ENCODE data around the gene SLC66A1.

- no peak for TF ChIP-seq POLR2A (IDR thresholded peaks at IDR 0.05; ENCODE audit: low read depth, low read length)
- TF ChIP-seq, protein P1, sequence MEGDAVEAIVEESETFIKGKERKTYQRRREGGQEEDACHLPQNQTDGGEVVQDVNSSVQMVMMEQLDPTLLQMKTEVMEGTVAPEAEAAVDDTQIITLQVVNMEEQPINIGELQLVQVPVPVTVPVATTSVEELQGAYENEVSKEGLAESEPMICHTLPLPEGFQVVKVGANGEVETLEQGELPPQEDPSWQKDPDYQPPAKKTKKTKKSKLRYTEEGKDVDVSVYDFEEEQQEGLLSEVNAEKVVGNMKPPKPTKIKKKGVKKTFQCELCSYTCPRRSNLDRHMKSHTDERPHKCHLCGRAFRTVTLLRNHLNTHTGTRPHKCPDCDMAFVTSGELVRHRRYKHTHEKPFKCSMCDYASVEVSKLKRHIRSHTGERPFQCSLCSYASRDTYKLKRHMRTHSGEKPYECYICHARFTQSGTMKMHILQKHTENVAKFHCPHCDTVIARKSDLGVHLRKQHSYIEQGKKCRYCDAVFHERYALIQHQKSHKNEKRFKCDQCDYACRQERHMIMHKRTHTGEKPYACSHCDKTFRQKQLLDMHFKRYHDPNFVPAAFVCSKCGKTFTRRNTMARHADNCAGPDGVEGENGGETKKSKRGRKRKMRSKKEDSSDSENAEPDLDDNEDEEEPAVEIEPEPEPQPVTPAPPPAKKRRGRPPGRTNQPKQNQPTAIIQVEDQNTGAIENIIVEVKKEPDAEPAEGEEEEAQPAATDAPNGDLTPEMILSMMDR (IDR thresholded peaks at IDR 0.05; ENCODE audit: extremely low read depth in 1 of 2, insufficient read depth in 1 of 2, low read depth in 1 of 2, low read length in 2 of 2): no peak
- TF ChIP-seq POLR2AphosphoS5 (IDR thresholded peaks at IDR 0.05; ENCODE audit: insufficient read depth, low read depth, low read length): no peak
- TF ChIP-seq, protein P2, sequence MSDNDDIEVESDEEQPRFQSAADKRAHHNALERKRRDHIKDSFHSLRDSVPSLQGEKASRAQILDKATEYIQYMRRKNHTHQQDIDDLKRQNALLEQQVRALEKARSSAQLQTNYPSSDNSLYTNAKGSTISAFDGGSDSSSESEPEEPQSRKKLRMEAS (IDR thresholded peaks at IDR 0.05; ENCODE audit: insufficient read depth, insufficient read length): no peak
These were observed 28.2 kb upstream of the SLC66A1 start for GRCh38 chr1:19283891-19284290.

All from endothelial cell of umbilical vein (primary cell).